Uterus (tissue), 2 donors: Measurements from ENCODE around the gene LIMS2.

Source experiments
- POLR2A ChIP-seq, 2 donors: fragments of 450-650 bp; IDR thresholded peaks; one replicate each; pipeline ENCODE4 v1.6.1; 2016; ENCODE audit warnings: antibody characterized with exemption in 2 of 2, mild to moderate bottlenecking in 1 of 2, moderate library complexity in 1 of 2
- TF ChIP-seq, protein P1 (sequence below), 4 experiments: fragments of 200-600 bp in 2 of 4; fragments of 450-650 bp in 2 of 4; sonication (generic) in 2 of 4; IDR thresholded peaks; one replicate each; pipeline ENCODE4 v1.5.1; 2016 to 2019; ENCODE audit warnings: antibody characterized with exemption in 4 of 4, mild to moderate bottlenecking in 2 of 4, moderate library complexity in 1 of 4

DNA sequence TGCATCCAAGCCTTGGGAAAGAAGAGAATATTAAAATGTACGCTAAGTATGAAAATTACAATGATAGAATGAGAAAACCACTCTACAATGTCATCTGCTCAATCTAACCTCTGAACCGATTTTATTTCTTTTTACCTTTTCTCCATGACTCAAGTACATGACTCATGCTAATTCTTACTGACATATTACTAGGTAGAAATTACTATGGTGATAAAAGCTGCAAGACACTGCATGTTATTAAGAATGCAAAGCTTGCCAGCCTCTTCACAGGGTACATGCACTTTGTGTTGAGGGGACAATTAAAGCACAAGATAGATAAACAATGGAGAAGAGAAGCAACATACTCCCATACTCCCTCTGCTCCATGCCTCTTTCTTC, 46.6 kb upstream of the LIMS2 start:
- TF ChIP-seq, protein P1, sequence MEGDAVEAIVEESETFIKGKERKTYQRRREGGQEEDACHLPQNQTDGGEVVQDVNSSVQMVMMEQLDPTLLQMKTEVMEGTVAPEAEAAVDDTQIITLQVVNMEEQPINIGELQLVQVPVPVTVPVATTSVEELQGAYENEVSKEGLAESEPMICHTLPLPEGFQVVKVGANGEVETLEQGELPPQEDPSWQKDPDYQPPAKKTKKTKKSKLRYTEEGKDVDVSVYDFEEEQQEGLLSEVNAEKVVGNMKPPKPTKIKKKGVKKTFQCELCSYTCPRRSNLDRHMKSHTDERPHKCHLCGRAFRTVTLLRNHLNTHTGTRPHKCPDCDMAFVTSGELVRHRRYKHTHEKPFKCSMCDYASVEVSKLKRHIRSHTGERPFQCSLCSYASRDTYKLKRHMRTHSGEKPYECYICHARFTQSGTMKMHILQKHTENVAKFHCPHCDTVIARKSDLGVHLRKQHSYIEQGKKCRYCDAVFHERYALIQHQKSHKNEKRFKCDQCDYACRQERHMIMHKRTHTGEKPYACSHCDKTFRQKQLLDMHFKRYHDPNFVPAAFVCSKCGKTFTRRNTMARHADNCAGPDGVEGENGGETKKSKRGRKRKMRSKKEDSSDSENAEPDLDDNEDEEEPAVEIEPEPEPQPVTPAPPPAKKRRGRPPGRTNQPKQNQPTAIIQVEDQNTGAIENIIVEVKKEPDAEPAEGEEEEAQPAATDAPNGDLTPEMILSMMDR (IDR thresholded peaks at IDR 0.05): no peak
- no peak for TF ChIP-seq POLR2A (IDR thresholded peaks at IDR 0.05)
